Measurements from ENCODE around the gene ENOX1.
"Not testable (repeated sequence)": the region's sequence is repeated elsewhere in the genome, so short reads cannot be mapped to it uniquely, and the experiment has no call there.

Gene ENOX1

DNA sequence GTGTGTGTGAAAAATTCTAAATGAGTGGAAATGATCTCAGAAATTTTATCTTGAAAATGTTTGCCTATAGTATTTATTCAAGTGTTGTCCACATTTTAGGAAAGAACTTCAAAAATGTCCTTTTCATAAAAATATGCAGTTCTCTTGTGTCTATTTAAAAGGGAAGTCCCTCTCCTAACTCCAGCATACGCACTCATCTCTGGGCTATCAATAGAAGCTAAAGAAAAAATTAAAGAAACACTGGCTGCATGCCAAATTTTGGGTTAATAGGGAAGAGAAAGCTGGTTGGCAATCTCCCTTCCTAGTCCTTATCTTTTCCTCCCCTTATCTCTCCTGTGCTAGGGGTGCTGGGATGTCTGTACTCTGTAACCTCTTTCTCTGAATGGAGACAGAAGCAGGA lies 313.3 kb downstream of the ENOX1 start:
- no peak for DNase-seq

DNA sequence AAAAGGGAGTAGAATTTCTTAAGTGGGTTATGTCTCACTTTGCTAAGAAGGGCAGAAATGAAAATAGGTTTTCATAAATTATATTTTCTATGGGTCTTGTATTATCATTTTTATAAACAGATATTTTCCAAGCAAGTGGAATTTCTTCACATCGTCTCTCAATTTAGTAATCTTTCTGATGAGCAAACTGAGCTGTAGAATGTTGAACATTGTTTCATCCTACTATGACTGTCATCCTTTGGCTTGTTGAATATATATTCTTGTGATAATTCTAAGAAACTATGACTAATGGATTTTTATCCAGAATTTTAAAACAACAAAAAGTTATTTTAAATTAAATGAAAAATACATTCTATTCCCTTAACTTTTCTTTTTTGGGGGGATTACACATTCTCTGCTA lies 313.8 kb downstream of the ENOX1 start:
- DNase-seq: no peak

- peak; percentile 17 for DNase-seq
These were observed 314.4 kb downstream of the ENOX1 start for GRCh38 chr13:43472339-43472738.

- no peak for DNase-seq
These were observed 316.2 kb downstream of the ENOX1 start for GRCh38 chr13:43470610-43471009.

DNA sequence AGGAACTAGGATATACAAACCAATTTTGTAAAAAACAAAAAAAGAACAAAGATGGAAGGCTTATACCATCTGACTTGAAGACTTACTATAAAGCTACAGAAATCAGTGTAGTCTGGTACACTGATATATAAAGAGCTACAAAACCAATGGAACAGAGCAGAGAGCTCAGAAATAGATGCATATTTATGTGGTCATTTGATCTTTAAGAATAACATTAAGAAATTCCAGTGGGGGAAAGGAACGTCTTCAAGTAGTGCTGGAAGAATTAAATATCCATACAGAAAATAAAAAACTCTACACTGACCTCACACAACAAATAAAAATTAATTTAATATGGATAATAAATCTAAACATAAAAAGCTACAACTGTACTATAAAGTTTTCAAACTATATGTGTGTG lies 317.0 kb downstream of the ENOX1 start:
- DNase-seq: no peak

- DNase-seq: no peak
These were observed 322.1 kb downstream of the ENOX1 start for GRCh38 chr13:43464578-43465264.

GRCh38 chr13:43448605-43449336 lies 338.0 kb downstream of the ENOX1 start:
- DNase-seq: no peak

- DNase-seq: no peak
These were observed 340.6 kb downstream of the ENOX1 start for GRCh38 chr13:43446126-43446525.

- no peak for DNase-seq
These were observed 341.1 kb downstream of the ENOX1 start for GRCh38 chr13:43445668-43446067.

DNA sequence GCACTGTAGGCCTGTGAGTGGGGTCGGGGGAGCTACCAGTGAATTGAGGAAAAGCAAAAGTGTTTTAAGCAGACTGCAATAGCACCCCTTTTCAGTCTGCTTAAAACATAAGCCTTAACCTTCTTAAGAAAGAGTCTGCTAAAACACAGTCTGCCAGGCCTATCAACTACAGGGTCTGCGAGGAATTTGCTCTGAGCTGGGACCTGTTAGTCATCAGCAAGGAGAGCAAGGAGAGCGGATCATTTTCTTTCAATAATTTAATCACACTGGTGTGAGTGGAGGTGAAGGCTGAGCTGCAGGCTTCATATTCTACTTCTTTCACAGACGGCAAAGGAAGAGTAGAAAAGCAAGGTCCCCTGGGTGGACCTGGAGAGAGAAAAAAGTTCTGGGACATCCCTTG lies 342.7 kb downstream of the ENOX1 start:
- DNase-seq: no peak

GRCh38 chr13:43441899-43442499 lies 344.8 kb downstream of the ENOX1 start:
- no peak for DNase-seq

- no peak for DNase-seq
These were observed 345.3 kb downstream of the ENOX1 start for GRCh38 chr13:43441464-43441863.

DNA sequence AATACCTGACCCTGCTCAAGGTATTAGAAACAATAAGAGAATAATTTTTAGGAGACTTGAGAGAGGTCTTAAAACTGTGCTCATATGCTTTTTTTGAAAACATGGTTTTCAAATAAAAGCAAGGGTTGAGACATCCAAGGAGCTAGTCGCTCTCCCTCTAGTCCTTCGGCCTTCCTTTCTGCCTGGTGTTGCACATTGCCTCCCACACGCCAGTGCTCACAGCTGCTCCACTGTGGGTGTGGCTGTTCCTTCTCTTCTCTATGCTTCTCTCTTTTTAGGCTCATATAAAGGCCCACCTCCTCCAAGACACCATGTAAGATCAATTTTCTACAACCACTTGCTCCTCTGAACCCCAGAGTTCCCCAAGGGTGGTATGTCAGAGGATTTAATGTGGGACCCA lies 352.6 kb downstream of the ENOX1 start:
- DNase-seq: no peak

- DNase-seq: no peak
These were observed 353.1 kb downstream of the ENOX1 start for GRCh38 chr13:43433691-43434141.

DNA sequence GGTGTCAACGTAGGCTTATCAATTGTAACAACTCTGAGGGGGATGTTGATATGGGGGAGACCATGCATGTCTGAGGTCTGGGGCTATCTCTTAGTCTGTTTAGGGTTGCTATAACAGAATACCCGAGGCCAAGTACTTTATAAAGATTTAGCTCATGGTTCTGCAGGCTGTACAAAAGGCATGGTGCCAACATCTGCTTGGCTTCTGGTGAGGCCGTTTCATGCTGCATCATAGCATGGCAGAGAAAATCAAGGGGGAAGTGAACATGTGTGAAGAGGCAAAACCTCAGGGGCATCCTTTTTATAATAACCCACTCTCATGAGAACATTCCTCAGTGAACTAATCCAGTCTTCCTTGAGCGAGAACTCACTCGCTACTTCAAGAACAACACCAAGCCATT lies 353.8 kb downstream of the ENOX1 start:
- DNase-seq: peak; percentile 25

DNA sequence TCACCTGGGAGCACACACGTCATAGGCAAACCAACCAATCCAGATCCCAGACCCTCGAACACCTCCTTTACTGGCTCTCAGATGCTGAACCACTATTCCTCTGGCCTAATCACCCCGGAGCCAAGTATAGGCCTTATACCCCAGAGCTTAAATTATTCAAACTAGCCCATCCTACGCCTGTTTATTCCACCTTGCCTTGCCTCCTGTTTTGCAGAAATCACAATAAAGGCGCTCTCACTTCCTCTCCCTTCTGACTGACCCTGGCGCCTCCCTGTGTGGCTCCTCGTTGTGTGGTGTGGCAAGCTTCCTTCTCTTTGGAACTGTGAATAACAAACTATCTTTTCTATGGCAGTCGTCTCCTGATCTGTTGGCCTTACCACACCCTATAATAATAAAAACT lies 354.9 kb downstream of the ENOX1 start:
- no peak for DNase-seq

DNA sequence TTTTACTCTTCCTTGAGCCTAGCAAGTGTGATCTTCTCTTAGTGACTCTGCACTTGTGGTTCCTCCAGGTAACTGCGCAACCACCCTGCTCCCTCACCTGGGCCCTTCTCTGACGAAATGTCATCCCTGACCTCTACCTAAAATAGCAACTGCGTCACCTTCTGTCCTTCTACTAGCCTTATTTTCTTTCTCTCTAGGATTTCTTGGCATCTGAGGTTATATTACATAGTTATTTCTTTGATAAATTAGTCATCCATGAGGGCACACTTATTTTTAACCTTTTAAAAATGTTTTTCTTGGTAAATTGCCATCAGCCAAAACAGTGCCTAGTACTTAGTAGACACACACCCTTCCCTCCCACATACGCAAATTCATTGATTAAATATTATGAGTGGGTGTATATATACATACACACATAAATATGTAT lies 355.5 kb downstream of the ENOX1 start:
- DNase-seq: peak; percentile 11

GRCh38 chr13:43428545-43429296 lies 358.1 kb downstream of the ENOX1 start:
- DNase-seq: no peak

DNA sequence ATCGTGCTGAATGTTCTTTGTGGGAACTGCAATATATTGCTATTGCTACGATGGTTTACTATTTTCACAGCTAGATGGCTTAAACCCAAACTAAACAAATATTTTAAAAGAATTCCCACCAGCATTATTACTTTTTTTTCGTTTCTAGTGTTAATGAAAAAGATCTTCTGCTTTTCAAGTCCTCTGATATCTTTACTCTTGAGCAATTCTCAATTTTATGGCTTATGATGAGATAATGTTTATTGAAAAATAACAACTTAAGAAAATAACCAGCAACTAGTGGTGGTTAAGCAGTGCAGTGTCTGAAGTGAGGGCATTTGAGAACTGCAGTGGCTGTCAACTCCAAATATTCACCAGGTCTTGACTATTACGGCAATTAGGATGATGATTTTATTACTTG lies 360.4 kb downstream of the ENOX1 start:
- DNase-seq: no peak

- DNase-seq: no peak
These were observed 361.5 kb downstream of the ENOX1 start for GRCh38 chr13:43425234-43425633.

GRCh38 chr13:43424412-43424811 lies 362.4 kb downstream of the ENOX1 start:
- no peak for DNase-seq

GRCh38 chr13:43422116-43422515 lies 364.7 kb downstream of the ENOX1 start:
- DNase-seq: no peak

DNA sequence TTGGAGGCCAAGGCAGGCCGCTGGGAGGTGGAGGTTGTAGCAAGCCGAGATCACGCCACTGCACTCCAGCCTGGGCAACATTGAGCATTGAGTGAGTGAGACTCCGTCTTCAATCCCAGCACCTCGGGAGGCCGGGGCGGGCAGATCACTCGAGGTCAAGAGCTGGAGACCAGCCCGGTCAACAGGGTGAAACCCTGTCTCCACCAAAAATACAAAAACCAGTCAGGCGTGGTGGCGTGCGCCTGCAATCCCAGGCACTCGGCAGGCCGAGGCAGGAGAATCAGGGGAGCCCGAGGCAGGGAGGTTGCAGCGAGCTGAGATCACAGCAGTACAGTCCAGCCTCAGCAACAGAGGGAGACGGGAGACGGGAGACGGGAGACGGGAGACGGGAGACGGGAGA lies 369.9 kb downstream of the ENOX1 start:
- not testable (repeated sequence) for DNase-seq

All from NCI-H446 treated with DMSO at 0.1 percent for 48 hours (cell line).